ENCODE measurements around the gene PTGDR.

The PTGDR gene

GRCh38 chr14:52266179-52266578 lies 1.3 kb upstream of the PTGDR start:
- no peak for DNase-seq

DNA sequence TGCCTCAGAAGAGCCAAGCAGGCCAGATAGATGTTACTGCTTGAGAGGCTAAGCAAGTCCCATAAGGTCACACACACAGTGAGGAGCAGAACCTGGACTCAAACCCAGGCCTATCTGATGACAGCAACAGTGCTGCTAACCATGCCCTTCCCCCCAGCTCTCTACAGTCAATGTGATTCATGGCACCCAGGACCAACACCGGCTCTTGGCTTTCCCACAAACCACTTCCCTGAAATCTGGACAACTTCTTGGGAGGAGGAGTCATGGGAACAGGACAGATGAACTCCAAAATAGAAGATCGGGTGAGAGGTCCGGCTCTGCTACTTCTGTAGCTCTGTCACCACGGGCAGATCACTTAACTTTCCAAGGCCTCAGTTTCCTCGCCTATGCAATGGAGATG lies 716 bp upstream of the PTGDR start:
- DNase-seq, result no peak

DNA sequence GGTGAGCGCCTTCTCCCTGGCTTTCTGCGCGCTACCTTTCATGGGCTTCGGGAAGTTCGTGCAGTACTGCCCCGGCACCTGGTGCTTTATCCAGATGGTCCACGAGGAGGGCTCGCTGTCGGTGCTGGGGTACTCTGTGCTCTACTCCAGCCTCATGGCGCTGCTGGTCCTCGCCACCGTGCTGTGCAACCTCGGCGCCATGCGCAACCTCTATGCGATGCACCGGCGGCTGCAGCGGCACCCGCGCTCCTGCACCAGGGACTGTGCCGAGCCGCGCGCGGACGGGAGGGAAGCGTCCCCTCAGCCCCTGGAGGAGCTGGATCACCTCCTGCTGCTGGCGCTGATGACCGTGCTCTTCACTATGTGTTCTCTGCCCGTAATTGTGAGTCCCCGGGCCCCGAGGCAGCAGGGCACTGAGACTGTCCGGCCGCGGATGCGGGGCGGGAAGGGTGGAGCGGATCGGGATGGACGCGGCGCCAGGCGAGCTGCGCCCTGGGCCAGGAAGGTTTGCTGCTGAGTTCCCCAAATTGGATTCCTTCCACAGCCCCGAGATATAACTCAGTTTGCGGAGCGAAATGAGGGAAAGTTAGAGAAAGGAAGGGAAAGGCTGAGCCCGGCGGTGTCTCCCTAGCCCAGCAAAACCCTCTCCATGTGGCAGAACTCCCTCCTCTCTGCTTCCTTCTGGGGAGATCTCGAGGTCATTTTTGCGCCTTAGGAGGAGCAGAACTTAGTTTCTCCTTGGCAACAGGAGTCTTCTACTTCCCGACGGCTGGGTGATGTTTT lies 972 bp downstream of the PTGDR start:
- no peak for DNase-seq

- DNase-seq, result no peak
Observed at GRCh38 chr14:52269100-52269499, 1.6 kb downstream of the PTGDR start.

- no peak for DNase-seq
Observed at GRCh38 chr14:52269982-52270381, 2.5 kb downstream of the PTGDR start.

DNA sequence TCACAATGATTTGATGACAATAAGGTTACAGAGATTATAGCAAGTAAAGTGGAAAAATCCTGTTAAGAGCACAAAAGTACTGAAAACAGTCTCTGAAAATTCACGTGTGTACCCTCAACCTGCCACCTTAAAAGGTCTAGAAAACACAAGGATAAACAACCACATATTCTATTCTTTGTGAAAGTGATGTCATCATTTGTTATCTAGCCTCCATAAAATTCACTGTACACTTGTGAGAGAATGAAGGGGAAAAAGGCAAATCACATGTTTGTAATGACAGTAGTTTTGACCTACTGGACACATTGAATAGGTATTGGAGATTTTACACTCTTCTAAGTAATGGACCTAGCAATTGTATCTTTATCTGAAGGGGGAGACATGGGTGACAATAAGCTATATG lies 4.0 kb downstream of the PTGDR start:
- DNase-seq, result no peak

DNA sequence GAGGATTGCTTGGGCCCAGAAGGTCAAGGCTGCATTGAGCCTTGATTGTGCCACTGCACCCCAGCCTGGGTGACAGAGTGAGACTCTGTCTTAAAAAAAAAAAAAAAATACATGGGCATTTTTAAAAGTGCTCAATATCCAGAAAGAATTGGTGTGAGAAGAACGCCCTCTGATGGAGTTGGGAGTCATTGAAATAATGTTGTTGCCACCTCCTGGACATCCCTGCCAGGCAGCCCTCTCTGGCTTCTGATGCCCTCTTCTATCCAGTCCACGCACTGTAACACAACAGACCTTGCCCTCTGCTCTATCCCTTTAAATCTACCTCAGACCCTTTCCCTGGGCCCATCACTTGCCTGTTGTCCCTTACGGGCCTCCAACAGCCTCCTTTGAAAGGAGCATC lies 4.9 kb downstream of the PTGDR start:
- DNase-seq, result peak; percentile 3

- DNase-seq, result no peak
Observed at GRCh38 chr14:52275372-52275771, 7.9 kb downstream of the PTGDR start.

DNA sequence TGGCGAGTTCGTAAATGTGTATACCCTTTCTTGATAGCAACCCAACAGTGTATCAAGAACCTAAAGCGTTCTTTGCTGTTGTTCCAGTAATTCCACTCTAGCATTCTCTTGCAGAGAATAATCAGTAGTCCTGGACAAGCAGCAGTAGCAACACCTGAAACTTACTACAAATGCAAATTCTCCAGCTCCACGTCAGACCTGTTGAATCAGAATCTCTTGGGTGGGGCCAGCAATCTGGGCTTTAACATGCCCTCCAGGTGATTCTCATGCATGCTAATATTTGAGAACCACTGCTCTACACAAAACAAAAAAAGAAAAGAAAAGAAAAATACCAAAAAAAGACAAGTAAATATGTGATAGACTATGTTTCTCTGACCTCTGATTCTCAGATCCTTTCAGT lies 10.1 kb downstream of the PTGDR start:
- no peak for DNase-seq

GRCh38 chr14:52279408-52279807 lies 11.9 kb downstream of the PTGDR start:
- no peak for DNase-seq

GRCh38 chr14:52283099-52283498 lies 15.6 kb downstream of the PTGDR start:
- DNase-seq, result no peak

- no peak for DNase-seq
Observed at GRCh38 chr14:52286661-52287649, 19.5 kb downstream of the PTGDR start.

- no peak for DNase-seq
Observed at GRCh38 chr14:52296378-52296777, 28.9 kb downstream of the PTGDR start.

DNA sequence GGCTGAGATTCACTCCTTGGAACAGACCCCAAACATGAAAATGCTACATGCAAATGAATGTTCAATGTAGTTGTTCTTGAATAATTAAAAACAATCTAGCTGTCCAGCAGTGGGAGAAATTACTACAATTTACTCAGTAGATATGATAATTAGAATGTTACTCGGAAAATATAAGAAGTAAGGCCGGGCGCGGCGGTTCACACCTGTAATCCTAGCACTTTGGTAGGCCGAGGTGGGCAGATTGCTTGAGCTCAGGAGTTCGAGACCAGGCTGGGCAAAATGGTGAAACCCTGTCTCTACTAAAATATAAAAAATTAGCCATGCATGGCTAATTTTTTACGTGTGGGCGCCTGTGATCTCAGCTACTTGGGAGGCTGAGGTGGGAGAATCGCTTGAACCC lies 31.3 kb downstream of the PTGDR start:
- DNase-seq, result no peak

GRCh38 chr14:52299692-52300278 lies 32.3 kb downstream of the PTGDR start:
- peak; percentile 56 for DNase-seq

- no peak for DNase-seq
Observed at GRCh38 chr14:52303236-52303635, 35.7 kb downstream of the PTGDR start.

DNA sequence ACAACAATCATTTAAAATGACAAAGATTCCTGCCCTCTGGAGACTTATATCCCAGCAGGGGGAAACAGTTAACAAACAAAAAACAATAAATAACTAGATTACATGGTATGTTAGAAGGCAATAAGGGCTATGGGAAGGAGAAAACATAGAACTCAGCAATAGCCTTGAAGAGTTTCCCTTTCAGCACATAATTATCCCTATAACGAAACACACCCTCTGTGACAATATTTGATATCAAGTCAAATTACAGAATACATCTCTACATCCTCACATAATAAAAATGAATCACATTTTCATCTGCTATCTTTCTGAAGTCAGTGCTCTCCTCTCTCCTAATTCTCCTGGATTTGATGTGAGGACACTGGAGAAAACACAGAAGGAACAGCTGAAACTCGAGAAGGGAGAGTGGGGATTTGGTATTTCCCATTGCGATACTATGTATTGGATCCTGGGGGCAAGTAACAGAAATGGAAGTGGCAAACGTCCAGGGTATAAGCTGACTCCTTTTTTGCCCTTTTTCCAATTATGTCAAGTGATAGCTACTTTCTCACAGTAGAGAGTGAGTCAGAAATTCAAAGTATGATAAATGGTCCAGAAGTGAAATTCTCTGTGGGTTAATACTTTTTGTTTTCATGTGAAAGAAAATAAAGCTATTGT lies 36.9 kb downstream of the PTGDR start:
- DNase-seq, result no peak

GRCh38 chr14:52305014-52305413 lies 37.5 kb downstream of the PTGDR start:
- no peak for DNase-seq

- no peak for DNase-seq
Observed at GRCh38 chr14:52307376-52307775, 39.9 kb downstream of the PTGDR start.

- DNase-seq, result no peak
Observed at GRCh38 chr14:52307905-52308304, 40.4 kb downstream of the PTGDR start.

DNA sequence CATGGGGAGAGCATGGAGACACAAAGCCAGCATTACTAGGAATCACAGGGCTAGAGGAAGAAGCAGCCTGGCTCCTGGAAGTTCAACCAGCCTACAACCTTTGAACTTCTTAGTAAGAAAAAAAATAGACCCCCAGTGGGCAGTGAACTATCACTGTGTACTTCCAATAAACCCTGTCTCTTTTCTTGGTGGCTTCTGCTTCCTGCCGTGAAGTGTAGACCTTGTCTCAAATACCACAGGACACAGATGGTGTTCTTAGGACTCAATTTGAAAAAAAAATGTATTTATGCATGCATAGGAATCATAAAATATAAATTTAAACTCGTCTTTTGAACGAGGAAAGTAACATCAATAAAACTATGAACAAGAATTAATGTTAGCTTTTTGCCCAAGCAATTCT lies 43.0 kb downstream of the PTGDR start:
- DNase-seq, result no peak

GRCh38 chr14:52312931-52313355 lies 45.4 kb downstream of the PTGDR start:
- DNase-seq, result no peak

DNA sequence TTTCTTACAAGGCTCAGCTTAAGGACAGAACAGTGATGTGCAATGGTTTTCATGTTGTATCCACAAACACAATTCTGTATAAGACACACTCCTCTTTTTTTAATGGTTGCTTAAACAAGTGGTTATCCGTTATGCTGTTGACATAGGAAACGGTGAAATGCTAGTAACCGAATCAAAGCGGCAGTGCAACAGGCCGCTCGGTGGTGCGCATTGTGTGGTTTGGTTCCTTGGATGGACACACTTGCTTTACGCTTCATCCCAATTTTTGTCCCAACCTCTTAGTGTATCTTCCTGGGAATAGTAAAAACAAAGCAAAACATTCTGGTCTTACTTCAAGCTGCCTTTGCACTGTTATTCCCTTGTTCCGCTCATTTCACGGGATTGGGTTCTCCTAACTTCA lies 46.0 kb downstream of the PTGDR start:
- DNase-seq, result no peak
